BJ (cell line): ENCODE measurements around the gene SRSF1. TPM values are rescaled to one million over a fixed set of nuclear protein-coding genes. Genes with fewer than 3 reads are reported as not detected.
A peak's percentile ranks its signal among the peaks of the same experiment; 100 is the strongest.

Source experiments
- CTCF ChIA-PET: fragments of 350-600 bp; formaldehyde crosslinking; extraction: SDS; loops from one replicate; lab custom pipeline; 2021; ENCODE audit warnings: antibody characterized with exemption, inconsistent platforms; lab: Yijun Ruan, JAX
- POLR2A ChIA-PET: fragments of 300-600 bp; sonication (Branson Sonifier 250); formaldehyde crosslinking; extraction: SDS; loops from one replicate; lab custom pipeline; 2021; ENCODE audit warnings: antibody characterized with exemption; lab: Charles Lee
- DNase-seq: peaks from one replicate; pipeline ENCODE4 v3.0.0-alpha.2; 2011; ENCODE audit warnings: low read depth
- H3K27me3 ChIP-seq: 2 replicates; pipeline ENCODE4 v1.6.0; 2011; ENCODE audit warnings: low read length; ENCODE audit not compliant: control insufficient read depth, insufficient read depth
- H3K36me3 ChIP-seq: 2 replicates; pipeline ENCODE4 v1.5.1; 2011; ENCODE audit warnings: low read length; ENCODE audit not compliant: control insufficient read depth, insufficient read depth
- H3K4me3 ChIP-seq: 2 replicates; pipeline ENCODE4 v1.5.1; 2011; ENCODE audit warnings: low read depth, mild to moderate bottlenecking, control low read depth, low read length
- CTCF ChIP-seq: IDR thresholded peaks from 2 replicates; pipeline ENCODE4 v1.5.1; 2011; ENCODE audit warnings: low read depth, mild to moderate bottlenecking, control low read depth, inconsistent platforms, low read length, moderate library complexity; ENCODE audit not compliant: insufficient read depth
- polyA plus RNA-seq: library from polyadenylated mRNA; depleted of rRNA; stranded (reverse); fragments of >200 nt; gene quantifications from 2 replicates; pipeline ENCODE4 v1.2.3, GENCODE V29; 2011

SRSF1 gene
- polyA plus RNA-seq, 1 experiment = 236 TPM

DNA sequence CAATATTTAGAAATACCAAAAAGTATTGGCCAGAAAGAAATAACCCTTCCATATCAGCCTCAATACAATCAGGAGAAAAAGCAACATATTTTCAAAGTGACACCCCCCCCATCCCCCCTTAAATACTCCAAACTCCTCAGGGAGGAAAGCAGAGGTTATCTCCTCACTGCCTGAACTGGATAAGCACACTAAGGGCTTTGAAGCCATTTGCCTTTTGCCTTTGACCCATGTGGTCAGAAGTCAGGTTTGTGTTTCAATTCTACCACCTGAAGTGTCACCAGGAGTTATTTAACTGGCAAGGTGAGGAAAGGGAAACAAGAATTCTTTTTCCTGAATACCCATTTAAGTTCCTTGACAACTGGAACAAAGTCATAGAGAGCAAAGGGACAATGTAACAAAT is 15.5 kb downstream of the SRSF1 start:
- POLR2A ChIA-PET = interaction anchor here (0.6 kb wide), 1 partner anchor 118 kb away, joined by 5 read pairs; no protein-coding TSS in a partner anchor
- no peak for TF ChIP-seq CTCF
- DNase-seq = no peak
- CTCF ChIA-PET = interaction anchor here (1.6 to 3.7 kb wide), 3 partner anchors 8 to 135 kb away, joined by 3 to 33 read pairs (median 21); no protein-coding TSS in a partner anchor
- no peaks in the 10 kb centered on the region for H3K36me3 ChIP-seq
- no peaks in the 10 kb centered on the region for H3K27me3 ChIP-seq
- no peak overlapping the region for H3K4me3 ChIP-seq

- Histone ChIP-seq H3K27me3 (no peaks in the 10 kb centered on the region), H3K36me3 (no peaks in the 10 kb centered on the region), H3K4me3 (no peak overlapping the region)
- CTCF ChIA-PET = interaction anchor here (0.8 to 3.7 kb wide), 11 partner anchors 8 to 138 kb away, joined by 3 to 33 read pairs (median 4); no protein-coding TSS in a partner anchor
- no peak for DNase-seq
- POLR2A ChIA-PET = interaction anchor here (0.5 kb wide), 1 partner anchor 46 kb away, joined by 11 read pairs; no protein-coding TSS in a partner anchor
- no peak for TF ChIP-seq CTCF
These were observed 17.0 kb downstream of the SRSF1 start for GRCh38 chr17:57990037-57990436.

DNA sequence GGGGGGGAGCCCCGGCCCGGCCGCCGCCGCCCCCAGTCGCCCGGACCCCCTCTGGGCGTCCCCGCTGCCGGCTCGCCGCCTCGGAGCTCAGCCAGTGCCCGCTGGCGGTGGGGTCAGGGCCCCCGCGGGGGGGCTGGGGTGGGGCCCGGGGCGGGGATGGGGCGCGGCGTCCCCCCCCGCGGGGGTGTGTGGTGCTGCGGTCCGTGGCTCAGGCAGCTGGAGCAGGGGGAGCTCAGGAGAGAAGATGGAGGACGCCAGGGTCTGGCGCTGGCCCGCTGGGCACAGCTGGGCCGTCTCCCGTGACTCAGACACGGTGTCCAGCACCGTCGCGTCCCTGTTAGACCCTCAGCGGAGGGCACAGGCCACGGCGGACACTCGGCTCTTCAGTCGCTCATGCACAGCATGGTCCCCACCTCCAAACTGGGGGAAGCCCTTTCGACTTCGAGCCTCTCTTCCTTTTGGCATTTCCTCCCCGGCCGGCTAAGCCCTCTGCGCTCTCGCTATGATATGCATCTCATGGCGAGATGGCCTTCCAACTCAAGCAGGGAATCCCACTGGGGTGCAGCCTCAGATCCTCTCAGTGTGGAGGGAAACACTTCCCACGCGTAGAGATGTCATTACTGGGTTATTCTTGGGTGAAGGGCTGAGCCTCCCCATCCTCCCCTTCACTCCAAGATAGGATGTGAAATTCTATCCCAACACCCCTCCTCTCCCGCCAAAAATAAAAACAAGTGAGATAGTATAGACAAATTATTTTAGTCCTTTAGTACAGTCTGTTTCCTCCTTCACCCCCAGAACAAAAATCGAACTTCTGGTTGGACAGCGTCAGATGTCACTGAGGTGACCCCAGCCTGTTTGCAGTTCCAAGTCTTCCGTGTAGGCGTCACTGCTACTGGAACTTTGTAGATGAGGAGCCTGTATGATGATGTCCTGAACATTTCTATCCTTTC is 18.5 kb downstream of the SRSF1 start:
- DNase-seq = no peak
- ChIA-PET CTCF (interaction anchor here (0.6 to 3.7 kb wide), 10 partner anchors 8 to 1209 kb away, joined by 3 to 33 read pairs (median 3); no protein-coding TSS in a partner anchor), POLR2A (interaction anchor here (0.6 kb wide), 1 partner anchor 22 kb away, joined by 3 read pairs; no protein-coding TSS in a partner anchor)
- peak; percentile 13; the same call in 1 of the 2 replicates for TF ChIP-seq CTCF
- H3K4me3 ChIP-seq = peak overlapping the region; percentile 79
- no peaks in the 10 kb centered on the region for H3K36me3 ChIP-seq
- no peaks in the 10 kb centered on the region for H3K27me3 ChIP-seq

DNA sequence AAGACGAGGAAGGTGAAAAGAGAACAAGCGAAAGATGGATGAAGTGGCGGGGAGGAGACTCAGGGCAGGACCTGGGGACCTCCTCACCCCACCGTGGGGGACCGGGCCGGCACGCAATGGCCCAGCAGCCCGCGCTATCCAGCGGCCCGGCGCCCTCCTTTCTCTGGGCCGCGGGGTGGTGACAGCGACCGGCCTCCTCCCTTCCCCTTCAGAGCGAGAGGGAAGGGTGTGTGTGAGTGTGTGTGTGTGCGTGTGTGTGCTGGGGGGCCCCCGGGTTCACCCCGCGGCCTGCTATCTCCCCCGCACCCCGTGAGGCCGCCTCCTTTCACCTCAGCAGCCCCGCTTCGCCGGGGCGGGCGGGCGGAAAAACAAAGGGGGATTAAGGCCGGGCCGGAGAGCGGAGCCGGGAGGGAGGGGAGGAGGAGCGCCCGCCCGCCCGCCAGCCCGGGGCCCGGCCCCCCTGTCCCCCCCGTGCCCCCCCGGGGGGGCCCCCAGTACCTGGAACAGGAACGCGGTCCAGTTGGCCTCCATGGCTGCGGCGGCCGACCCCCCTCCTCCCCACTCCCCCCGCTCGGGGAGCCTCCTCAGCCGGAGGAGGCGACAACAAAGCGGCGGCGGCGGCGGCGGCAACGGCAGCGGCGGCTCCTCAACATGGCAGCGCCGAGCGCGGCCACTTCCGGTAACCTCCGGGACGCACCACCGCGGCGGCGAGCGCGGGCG is 19.3 kb downstream of the SRSF1 start, which contains the start of gene VEZF1:
VEZF1 (minus strand) TSS at position 674 of the 720 bp plus-strand sequence; CDS start at position 531, 143 bp downstream.
- CTCF ChIA-PET = interaction anchor here (0.6 to 3.6 kb wide), 10 partner anchors 9 to 1210 kb away, joined by 3 to 28 read pairs (median 8); partner anchors contain the start of gene CUEDC1
- Histone ChIP-seq H3K27me3 (no peaks in the 10 kb centered on the region), H3K36me3 (peaks cover under 1% of the 10 kb centered on the region; the same call in 1 of the 2 replicates), H3K4me3 (peak within 1 kb of the TSS; percentile 79)
- TF ChIP-seq CTCF = no peak
- DNase-seq = no peak
- POLR2A ChIA-PET = interaction anchor here (0.6 to 1.8 kb wide), 2 partner anchors 21 to 108 kb away, joined by 3 to 12 read pairs; no protein-coding TSS in a partner anchor
